Measurements from ENCODE around the gene NCAM2. TPM values are rescaled to one million over a fixed set of nuclear protein-coding genes. Genes with fewer than 3 reads are reported as not detected.
"Not testable (repeated sequence)": the region's sequence is repeated elsewhere in the genome, so short reads cannot be mapped to it uniquely, and the experiment has no call there.

Gene NCAM2
- total RNA-seq, 4 donors from 2014 or later = 0.31 to 2.3 (median 1.7) TPM

- DNase-seq (ENCODE audit: low spot score) (no peak), ATAC-seq (ENCODE audit: low FRiP score) (no peak)
- TF ChIP-seq CTCF (IDR thresholded peaks at IDR 0.05) = no peak
Observed at GRCh38 chr21:21385404-21385803, 387.2 kb downstream of the NCAM2 start.

- ATAC-seq (ENCODE audit: low FRiP score) (no peak), DNase-seq (ENCODE audit: low spot score) (no peak)
- TF ChIP-seq CTCF (IDR thresholded peaks at IDR 0.05) = no peak
Observed at GRCh38 chr21:21387916-21388315, 389.7 kb downstream of the NCAM2 start.

GRCh38 chr21:21394064-21394463 lies 395.9 kb downstream of the NCAM2 start:
- TF ChIP-seq CTCF (IDR thresholded peaks at IDR 0.05) = no peak
- no peak for ATAC-seq (ENCODE audit: low FRiP score)
- DNase-seq (ENCODE audit: low spot score) = no peak

- TF ChIP-seq CTCF (IDR thresholded peaks at IDR 0.05) = no peak
- DNase-seq (ENCODE audit: low spot score) (no peak), ATAC-seq (ENCODE audit: low FRiP score) (no peak)
Observed at GRCh38 chr21:21396424-21396823, 398.2 kb downstream of the NCAM2 start.

GRCh38 chr21:21397464-21397863 lies 399.3 kb downstream of the NCAM2 start:
- no peak for TF ChIP-seq CTCF (IDR thresholded peaks at IDR 0.05)
- ATAC-seq (ENCODE audit: low FRiP score) (no peak), DNase-seq (ENCODE audit: low spot score) (no peak)

- no peak for DNase-seq (ENCODE audit: low spot score)
- no peak for ATAC-seq (ENCODE audit: low FRiP score)
Observed at GRCh38 chr21:21401444-21401843, 403.2 kb downstream of the NCAM2 start.

GRCh38 chr21:21402187-21402586 lies 404.0 kb downstream of the NCAM2 start:
- not testable (repeated sequence) for ATAC-seq (ENCODE audit: low FRiP score); DNase-seq (ENCODE audit: low spot score)

More at GRCh38 chr21:21401444-21401843, 403.2 kb downstream of the NCAM2 start:
- TF ChIP-seq CTCF (IDR thresholded peaks at IDR 0.05) = no peak

GRCh38 chr21:21404261-21404660 lies 406.1 kb downstream of the NCAM2 start:
- not testable (repeated sequence) for DNase-seq (ENCODE audit: low spot score); ATAC-seq (ENCODE audit: low FRiP score)
